Measurements from ENCODE around the gene RBM17.
"Not testable (repeated sequence)": the region's sequence is repeated elsewhere in the genome, so short reads cannot be mapped to it uniquely, and the experiment has no call there.

Gene RBM17

GRCh38 chr10:6058682-6059475, 30.0 kb upstream of the RBM17 start:
- DNase-seq, result no peak

DNA sequence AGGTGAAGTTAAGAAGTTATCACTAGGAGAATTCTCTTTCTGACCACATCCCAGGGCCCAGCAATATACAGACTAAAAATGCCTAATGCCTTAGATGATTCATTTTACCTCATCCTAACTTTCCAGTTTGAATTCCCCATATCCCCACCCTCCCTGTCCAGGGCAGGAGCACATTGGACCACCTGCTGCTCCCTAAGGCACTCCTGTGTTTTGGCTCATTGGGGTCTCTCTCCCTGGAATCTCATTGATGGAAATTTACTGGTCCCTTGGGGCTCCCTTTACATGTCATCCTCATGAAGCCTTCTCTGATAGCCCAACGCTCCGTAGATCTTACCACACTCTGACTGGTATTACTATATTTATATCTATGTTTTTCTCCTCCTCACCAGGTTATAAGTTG, 29.3 kb upstream of the RBM17 start:
- DNase-seq, result no peak

- no peak for DNase-seq
Measured at GRCh38 chr10:6061056-6061455, 27.8 kb upstream of the RBM17 start.

GRCh38 chr10:6062101-6062771, 26.6 kb upstream of the RBM17 start, which contains the start of gene IL2RA:
IL2RA (minus strand) TSS chr10:6062367; CDS start chr10:6062151, 216 bp downstream.
- peak; percentile 75 for DNase-seq

DNA sequence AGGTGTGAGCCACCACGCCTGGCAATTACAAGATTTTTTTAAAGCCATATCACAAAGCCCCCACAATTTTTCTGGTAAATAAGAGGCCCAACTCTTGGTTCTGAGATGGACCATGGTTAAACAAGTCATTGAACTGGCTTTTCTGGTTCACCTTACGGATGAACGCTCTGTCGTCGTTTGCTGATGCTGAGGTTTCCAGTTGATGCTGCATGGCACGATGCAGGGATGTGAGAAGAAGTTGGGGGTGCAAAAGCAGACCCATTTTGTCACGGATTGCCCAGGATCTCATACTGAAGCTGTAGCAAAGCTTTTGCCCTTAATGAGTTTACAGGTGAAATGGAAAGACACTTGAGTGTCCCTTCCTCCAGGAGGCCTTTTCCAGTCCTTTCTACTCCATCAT, 24.7 kb upstream of the RBM17 start:
- DNase-seq, result no peak

DNA sequence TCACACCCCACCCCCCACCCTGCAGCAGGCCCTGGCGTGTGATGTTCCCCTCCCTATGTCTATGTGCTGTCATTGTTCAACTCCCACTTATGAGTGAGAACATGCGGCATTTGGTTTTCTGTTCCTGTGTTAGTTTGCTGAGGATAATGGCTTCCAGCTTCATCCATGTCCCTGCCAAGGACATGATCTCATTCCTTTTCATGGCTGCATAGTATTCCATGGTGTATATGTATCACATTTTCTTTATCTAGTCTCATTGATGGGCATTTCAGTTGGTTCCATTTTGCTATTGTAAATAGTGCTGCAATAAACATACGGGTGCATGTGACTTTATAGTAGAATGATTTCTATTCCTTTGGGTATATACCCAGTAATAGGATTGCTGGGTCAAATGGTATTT, 24.1 kb upstream of the RBM17 start:
- not testable (repeated sequence) for DNase-seq

DNA sequence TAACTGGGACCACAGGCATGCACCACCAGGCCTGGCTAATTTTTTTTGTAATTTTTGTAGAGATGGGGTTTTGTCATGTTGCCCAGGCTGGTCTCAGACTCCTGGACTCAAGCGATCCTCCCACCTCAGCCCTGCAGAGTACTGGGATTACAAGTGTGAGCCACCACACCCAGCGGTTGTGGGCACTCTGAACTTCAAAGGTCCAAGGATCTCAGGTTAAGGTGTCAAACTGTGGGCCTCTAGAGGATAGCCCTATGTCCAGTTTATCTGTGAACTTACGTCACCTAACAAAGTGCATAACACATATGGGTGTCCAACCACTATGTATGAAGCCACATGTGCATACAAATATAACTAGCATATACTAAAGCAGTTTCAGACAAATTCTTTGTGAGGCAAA, 23.4 kb upstream of the RBM17 start:
- no peak for DNase-seq

DNA sequence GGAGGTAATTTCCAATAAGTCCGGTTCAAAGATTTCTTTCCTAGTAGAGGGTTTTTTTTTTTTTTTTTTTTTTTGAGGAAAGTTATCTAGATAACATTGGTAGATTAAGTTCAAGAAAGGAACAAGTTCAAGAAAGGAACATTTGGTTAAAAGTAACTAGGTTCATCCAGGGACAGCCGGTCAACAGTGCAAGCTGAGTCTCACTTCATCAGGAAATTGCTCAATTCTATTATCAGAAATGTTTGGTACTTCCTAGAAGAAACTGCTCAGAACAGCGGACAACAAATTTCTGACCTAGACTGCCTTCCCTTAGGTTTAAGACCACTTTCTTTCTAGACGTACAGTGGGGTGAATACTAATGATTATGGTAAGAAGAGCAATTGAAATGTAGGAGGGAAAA, 23.0 kb upstream of the RBM17 start:
- no peak for DNase-seq

GRCh38 chr10:6067457-6067856, 21.4 kb upstream of the RBM17 start:
- no peak for DNase-seq

DNA sequence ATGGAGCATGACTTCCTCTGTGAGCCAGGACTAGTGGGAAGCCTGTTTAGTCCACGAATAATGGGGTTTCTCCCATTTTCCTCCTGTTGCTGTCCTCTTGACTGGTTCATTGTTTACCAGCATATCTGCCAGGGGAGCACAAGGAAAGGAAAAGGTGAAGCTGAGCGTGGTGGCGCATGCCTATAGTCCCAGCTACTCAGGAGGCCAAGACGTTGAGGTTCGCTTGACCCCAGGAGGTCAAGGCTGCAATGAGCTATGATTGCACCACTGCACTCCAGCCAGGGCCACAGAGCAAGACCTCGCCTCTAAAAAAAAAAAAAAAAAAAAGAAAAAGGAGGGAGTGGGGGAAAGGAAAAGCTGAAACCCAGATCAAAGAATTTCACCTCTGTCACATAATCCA, 20.8 kb upstream of the RBM17 start:
- no peak for DNase-seq

GRCh38 chr10:6068422-6068821, 20.4 kb upstream of the RBM17 start:
- peak; percentile 47 for DNase-seq

GRCh38 chr10:6069081-6069931, 19.5 kb upstream of the RBM17 start:
- DNase-seq, result no peak

GRCh38 chr10:6070660-6071059, 18.2 kb upstream of the RBM17 start:
- DNase-seq, result no peak

GRCh38 chr10:6071181-6072175, 17.4 kb upstream of the RBM17 start:
- no peak for DNase-seq

GRCh38 chr10:6072215-6072934, 16.5 kb upstream of the RBM17 start:
- no peak for DNase-seq

DNA sequence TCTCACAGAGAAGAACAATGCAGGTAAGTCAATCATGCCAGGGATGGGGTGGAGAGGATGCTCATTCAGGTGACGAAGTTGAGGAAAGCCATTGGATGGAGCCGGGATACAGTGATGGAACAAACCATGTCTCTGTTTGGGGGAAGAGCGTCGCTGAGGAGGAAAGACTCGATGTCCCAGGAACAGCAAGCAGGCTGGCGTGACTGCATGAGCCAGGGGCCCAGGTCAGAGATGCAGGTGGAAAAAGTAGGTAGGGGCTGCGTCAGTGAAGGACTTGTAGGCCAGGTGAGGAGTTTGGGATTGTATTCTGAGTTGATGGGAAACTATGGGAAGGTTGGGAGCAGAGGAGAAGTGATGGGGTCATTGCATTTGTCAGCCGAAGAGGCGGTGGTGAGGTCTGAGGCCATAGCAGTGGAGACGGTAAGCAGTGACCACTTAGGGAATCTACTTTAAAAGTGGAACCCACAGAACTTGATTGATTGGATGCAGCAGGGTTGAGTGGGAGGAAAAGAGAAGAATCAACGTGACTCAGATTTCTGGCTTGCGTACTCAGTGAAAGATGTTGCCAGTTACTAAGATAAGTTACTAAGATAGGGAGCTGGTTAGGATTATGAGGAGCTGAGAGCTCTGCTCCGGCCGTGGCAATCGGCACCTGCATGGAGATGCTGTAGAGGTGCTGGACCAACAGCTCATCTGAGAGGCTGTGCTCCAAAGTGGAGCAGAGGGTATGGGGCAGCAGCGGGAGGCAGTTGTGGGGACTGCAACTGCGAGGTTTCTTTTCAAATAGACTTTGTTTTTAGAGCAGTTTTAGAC, 14.1 kb upstream of the RBM17 start:
- DNase-seq, result no peak

DNA sequence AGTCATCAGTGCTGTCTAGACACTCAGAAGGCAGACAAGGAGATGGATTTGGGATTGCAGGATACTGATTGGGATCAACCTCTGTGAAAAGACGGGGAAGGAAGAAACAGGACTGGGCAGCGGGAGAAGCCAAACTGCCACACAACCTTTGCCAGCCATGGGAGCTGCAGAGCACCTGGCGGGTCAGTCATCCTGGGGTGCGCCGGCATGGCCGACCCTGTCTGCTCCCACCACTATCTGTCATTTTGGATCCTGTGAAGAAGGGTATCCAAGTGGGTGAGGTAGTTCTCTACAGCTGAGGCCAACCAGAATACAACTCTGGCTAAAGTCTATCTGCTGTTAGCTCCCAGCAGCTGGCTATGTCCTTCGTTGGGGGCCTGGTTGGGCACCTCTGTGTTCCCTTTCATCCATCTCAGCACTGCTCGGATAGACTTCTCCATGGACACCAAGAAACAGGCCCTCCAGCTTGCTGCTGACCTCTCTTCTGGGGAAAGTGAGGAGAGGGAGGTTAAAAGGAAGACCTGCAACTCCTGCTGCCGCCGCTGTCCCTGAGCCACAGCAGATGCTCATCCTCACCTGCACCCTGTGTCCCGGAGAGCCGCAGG, 11.7 kb upstream of the RBM17 start:
- no peak for DNase-seq

DNA sequence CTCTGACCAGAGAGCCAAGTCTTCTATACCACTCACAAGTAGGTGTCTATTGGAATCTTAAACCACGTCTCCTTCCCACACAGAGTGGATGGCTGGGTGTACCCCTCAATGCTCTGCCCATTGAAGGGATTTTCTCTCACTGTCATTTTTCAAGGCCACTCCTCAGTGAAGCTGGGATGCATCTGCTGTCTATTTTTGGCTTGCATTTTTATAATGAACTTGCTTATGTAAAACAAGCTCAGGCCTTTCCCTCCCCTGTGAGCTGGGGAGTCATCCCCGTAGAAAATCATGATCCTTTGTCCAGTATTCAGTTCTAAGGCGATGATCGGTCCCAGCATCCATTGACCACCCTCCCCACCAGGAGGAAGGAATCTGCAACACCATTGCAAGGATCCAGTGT, 9.8 kb upstream of the RBM17 start:
- DNase-seq, result no peak

- no peak for DNase-seq
Measured at GRCh38 chr10:6080417-6080973, 8.3 kb upstream of the RBM17 start.

Measured in CD4-positive, alpha-beta T cell treated with Interleukin-10 for 1 hour (primary cell).